HepG2 (cell line): ENCODE results near the gene GPR162. TPM values are rescaled to one million over a fixed set of nuclear protein-coding genes. Genes with fewer than 3 reads are reported as not detected.

ENCODE experiments used
- AKNA ChIP-seq: sonication (generic); formaldehyde crosslinking; IDR thresholded peaks from 2 replicates; pipeline ENCODE4 v1.4.0; 2020; ENCODE audit warnings: missing genetic modification reagents, borderline replicate concordance
- BCL6 ChIP-seq: IDR thresholded peaks from 2 replicates; pipeline ENCODE4 v1.6.1; 2016; ENCODE audit warnings: missing genetic modification reagents, missing compliant biosample characterization
- CBX5 ChIP-seq: sonication (generic); formaldehyde crosslinking; IDR thresholded peaks from 2 replicates; pipeline ENCODE4 v1.4.0; 2020; ENCODE audit warnings: missing genetic modification reagents, borderline replicate concordance
- HNRNPK ChIP-seq: fragments of 200-400 bp; formaldehyde crosslinking; IDR thresholded peaks from 2 replicates; pipeline ENCODE4 v1.6.1; 2018; ENCODE audit warnings: low read length, low read depth, moderate library complexity, mild to moderate bottlenecking; ENCODE audit not compliant: poor library complexity, severe bottlenecking
- ISL2 ChIP-seq: sonication (generic); formaldehyde crosslinking; IDR thresholded peaks from 2 replicates; pipeline ENCODE4 v1.5.0; 2020; ENCODE audit warnings: missing genetic modification reagents
- KDM2A ChIP-seq: sonication (generic); formaldehyde crosslinking; IDR thresholded peaks from 2 replicates; pipeline ENCODE4 v1.4.0; 2020; ENCODE audit warnings: low read depth, missing genetic modification reagents, borderline replicate concordance
- MIER3 ChIP-seq: IDR thresholded peaks from 2 replicates; pipeline ENCODE4 v1.6.1; 2016; ENCODE audit warnings: missing compliant biosample characterization, borderline replicate concordance
- MYC ChIP-seq: sonication (generic); formaldehyde crosslinking; IDR thresholded peaks from 2 replicates; pipeline ENCODE4 v1.9.0; 2021; ENCODE audit warnings: missing genetic modification reagents, borderline replicate concordance
- SIN3A ChIP-seq: IDR thresholded peaks from 2 replicates; pipeline ENCODE4 v1.6.1; 2011; ENCODE audit warnings: low read depth, mild to moderate bottlenecking, control low read depth, low read length, borderline replicate concordance
- SRSF9 ChIP-seq: fragments of 200-400 bp; formaldehyde crosslinking; IDR thresholded peaks from 2 replicates; pipeline ENCODE4 v1.6.1; 2018; ENCODE audit warnings: borderline replicate concordance, mild to moderate bottlenecking, low read depth, low read length; ENCODE audit not compliant: insufficient read depth, poor library complexity, severe bottlenecking
- SUZ12 ChIP-seq: fragments of 150-350 bp; IDR thresholded peaks from 2 replicates; pipeline ENCODE4 v1.6.1; 2014; ENCODE audit warnings: low read depth, low read length
- ZNF562 ChIP-seq: sonication (generic); formaldehyde crosslinking; IDR thresholded peaks from 2 replicates; pipeline ENCODE4 v1.8.0; 2022; ENCODE audit warnings: missing genetic modification reagents, borderline replicate concordance
- ZNF614 ChIP-seq: IDR thresholded peaks from 2 replicates; pipeline ENCODE4 v1.6.1; 2018; ENCODE audit warnings: missing biosample characterization, missing genetic modification reagents, inconsistent platforms, borderline replicate concordance
- polyA plus RNA-seq, 8 experiments: library from polyadenylated mRNA; depleted of rRNA in 3 of 8; stranded (reverse) in 7 of 8; unstranded in 1 of 8; fragments of >200 nt; fragmentation: Illumina TruSeq in 4 of 8; extraction: Trizol in 4 of 8; gene quantifications; 2 replicates each; pipeline versions ENCODE4 v1.2.1 to v1.2.3, GENCODE V29; 2011 to 2016; ENCODE audit warnings: low read depth in 4 of 8, missing spikeins in 1 of 8, mixed read lengths in 1 of 8; ENCODE audit not compliant: insufficient read depth in 1 of 8
- total RNA-seq, 5 experiments: library from RNA; depleted of rRNA; stranded (reverse); fragments of >200 nt; fragmentation: Illumina TruSeq; extraction: Trizol; gene quantifications; 2 replicates each; pipeline ENCODE4 v1.2.3, GENCODE V29; 2016; ENCODE audit warnings: low read depth in 1 of 5
- TF ChIP-seq, protein P1 (sequence below): sonication (generic); formaldehyde crosslinking; IDR thresholded peaks from 2 replicates; pipeline ENCODE4 v1.5.0; 2020; ENCODE audit warnings: missing genetic modification reagents
- TF ChIP-seq, protein P2 (sequence below): sonication (generic); formaldehyde crosslinking; IDR thresholded peaks from 2 replicates; pipeline ENCODE4 v1.8.1; 2023; ENCODE audit warnings: mild to moderate bottlenecking, missing genetic modification reagents
- TF ChIP-seq, protein P3 (sequence below): IDR thresholded peaks from 2 replicates; pipeline ENCODE4 v1.6.1; 2016; ENCODE audit warnings: missing compliant biosample characterization, missing genetic modification reagents, borderline replicate concordance
- TF ChIP-seq, protein P4 (sequence below): sonication (generic); formaldehyde crosslinking; IDR thresholded peaks from 2 replicates; pipeline ENCODE4 v1.5.0; 2020; ENCODE audit warnings: mild to moderate bottlenecking, missing genetic modification reagents

Gene GPR162
- total and polyA plus RNA-seq, 2 of the 13 experiments (the other 11 are each of a cell fraction or from before 2014, with no cell fraction given), result 0.08 TPM; not detected in 1

GRCh38 chr12:6828781-6829535 lies 7.3 kb downstream of the GPR162 start (continued):
- TF ChIP-seq ZNF614 (CRISPR knock-in tag) (no peak), HNRNPK (no peak), MYC (CRISPR knock-in tag) (peak; percentile 83; the same call in 1 of the 2 replicates), AKNA (CRISPR knock-in tag) (no peak), CBX5 (CRISPR knock-in tag) (no peak), ISL2 (CRISPR knock-in tag) (no peak), KDM2A (CRISPR knock-in tag) (peak; percentile 55), ZNF562 (CRISPR knock-in tag) (no peak), MIER3 (CRISPR knock-in tag) (no peak), SIN3A (no peak; the same call in 1 of the 2 replicates), SUZ12 (no peak), SRSF9 (no peak), BCL6 (CRISPR knock-in tag) (no peak)
- TF ChIP-seq, protein P1, sequence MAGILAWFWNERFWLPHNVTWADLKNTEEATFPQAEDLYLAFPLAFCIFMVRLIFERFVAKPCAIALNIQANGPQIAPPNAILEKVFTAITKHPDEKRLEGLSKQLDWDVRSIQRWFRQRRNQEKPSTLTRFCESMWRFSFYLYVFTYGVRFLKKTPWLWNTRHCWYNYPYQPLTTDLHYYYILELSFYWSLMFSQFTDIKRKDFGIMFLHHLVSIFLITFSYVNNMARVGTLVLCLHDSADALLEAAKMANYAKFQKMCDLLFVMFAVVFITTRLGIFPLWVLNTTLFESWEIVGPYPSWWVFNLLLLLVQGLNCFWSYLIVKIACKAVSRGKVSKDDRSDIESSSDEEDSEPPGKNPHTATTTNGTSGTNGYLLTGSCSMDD (CRISPR knock-in tag), result no peak
- TF ChIP-seq, protein P2, sequence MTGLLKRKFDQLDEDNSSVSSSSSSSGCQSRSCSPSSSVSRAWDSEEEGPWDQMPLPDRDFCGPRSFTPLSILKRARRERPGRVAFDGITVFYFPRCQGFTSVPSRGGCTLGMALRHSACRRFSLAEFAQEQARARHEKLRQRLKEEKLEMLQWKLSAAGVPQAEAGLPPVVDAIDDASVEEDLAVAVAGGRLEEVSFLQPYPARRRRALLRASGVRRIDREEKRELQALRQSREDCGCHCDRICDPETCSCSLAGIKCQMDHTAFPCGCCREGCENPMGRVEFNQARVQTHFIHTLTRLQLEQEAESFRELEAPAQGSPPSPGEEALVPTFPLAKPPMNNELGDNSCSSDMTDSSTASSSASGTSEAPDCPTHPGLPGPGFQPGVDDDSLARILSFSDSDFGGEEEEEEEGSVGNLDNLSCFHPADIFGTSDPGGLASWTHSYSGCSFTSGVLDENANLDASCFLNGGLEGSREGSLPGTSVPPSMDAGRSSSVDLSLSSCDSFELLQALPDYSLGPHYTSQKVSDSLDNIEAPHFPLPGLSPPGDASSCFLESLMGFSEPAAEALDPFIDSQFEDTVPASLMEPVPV (CRISPR knock-in tag), result peak; percentile 62; the same call in 1 of the 2 replicates
- TF ChIP-seq, protein P3, sequence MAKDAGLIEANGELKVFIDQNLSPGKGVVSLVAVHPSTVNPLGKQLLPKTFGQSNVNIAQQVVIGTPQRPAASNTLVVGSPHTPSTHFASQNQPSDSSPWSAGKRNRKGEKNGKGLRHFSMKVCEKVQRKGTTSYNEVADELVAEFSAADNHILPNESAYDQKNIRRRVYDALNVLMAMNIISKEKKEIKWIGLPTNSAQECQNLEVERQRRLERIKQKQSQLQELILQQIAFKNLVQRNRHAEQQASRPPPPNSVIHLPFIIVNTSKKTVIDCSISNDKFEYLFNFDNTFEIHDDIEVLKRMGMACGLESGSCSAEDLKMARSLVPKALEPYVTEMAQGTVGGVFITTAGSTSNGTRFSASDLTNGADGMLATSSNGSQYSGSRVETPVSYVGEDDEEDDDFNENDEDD (CRISPR knock-in tag), result no peak
- TF ChIP-seq, protein P4, sequence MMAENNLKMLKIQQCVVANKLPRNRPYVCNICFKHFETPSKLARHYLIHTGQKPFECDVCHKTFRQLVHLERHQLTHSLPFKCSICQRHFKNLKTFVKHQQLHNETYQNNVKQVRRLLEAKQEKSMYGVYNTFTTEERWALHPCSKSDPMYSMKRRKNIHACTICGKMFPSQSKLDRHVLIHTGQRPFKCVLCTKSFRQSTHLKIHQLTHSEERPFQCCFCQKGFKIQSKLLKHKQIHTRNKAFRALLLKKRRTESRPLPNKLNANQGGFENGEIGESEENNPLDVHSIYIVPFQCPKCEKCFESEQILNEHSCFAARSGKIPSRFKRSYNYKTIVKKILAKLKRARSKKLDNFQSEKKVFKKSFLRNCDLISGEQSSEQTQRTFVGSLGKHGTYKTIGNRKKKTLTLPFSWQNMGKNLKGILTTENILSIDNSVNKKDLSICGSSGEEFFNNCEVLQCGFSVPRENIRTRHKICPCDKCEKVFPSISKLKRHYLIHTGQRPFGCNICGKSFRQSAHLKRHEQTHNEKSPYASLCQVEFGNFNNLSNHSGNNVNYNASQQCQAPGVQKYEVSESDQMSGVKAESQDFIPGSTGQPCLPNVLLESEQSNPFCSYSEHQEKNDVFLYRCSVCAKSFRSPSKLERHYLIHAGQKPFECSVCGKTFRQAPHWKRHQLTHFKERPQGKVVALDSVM (CRISPR knock-in tag), result no peak
